CD14-positive monocyte (primary cell): ENCODE data around the gene FAM131B. TPM values are rescaled to one million over a fixed set of nuclear protein-coding genes. Genes with fewer than 3 reads are reported as not detected.

Experiments used
- DNase-seq, 3 donors: peaks; one replicate each; pipeline ENCODE4 v3.0.0-alpha.2; 2011 to 2022
- H2AFZ ChIP-seq: 2 replicates; pipeline ENCODE4 v1.6.0; 2012; ENCODE audit warnings: mild to moderate bottlenecking, low read depth, low read length, inconsistent platforms; ENCODE audit not compliant: insufficient read depth, poor library complexity, severe bottlenecking
- H3K27ac ChIP-seq, 2 donors: 1 replicate in 1 of 2; 2 replicates in 1 of 2; pipeline ENCODE4 v1.5.1; 2012 to 2013; ENCODE audit warnings: low read length in 2 of 2, control low read depth in 1 of 2, inconsistent platforms in 1 of 2, low read depth in 1 of 2, mild to moderate bottlenecking in 1 of 2
- H3K27me3 ChIP-seq, 2 donors: one replicate each; pipeline versions ENCODE4 v1.6.0 to v1.6.1; 2011 to 2013; ENCODE audit warnings: low read length in 2 of 2; ENCODE audit not compliant: control insufficient read depth in 2 of 2, insufficient read depth in 2 of 2
- H3K36me3 ChIP-seq, 2 donors: replicated peaks in 1 of 2; 1 replicate in 1 of 2; 2 replicates in 1 of 2; pipeline versions ENCODE4 v1.5.1 to v1.6.1; 2012 to 2013; ENCODE audit warnings: low read length in 2 of 2, control low read depth in 1 of 2, inconsistent platforms in 1 of 2, mild to moderate bottlenecking in 1 of 2; ENCODE audit not compliant: insufficient read depth in 2 of 2, control insufficient read depth in 1 of 2
- H3K4me1 ChIP-seq, 2 donors: 1 replicate in 1 of 2; 2 replicates in 1 of 2; pipeline versions ENCODE4 v1.5.1 to v1.6.1; 2012 to 2013; ENCODE audit warnings: low read length in 2 of 2, control low read depth in 1 of 2, inconsistent platforms in 1 of 2, mild to moderate bottlenecking in 1 of 2, moderate library complexity in 1 of 2; ENCODE audit not compliant: insufficient read depth in 2 of 2, control insufficient read depth in 1 of 2
- H3K4me2 ChIP-seq: replicated peaks from 2 replicates; pipeline ENCODE3; 2012; ENCODE audit warnings: low read length, moderate library complexity, mild to moderate bottlenecking; ENCODE audit not compliant: poor library complexity, severe bottlenecking; ENCODE audit errors: extremely low read depth
- H3K4me3 ChIP-seq, 3 experiments: fragments of 200-600 bp in 1 of 3; sonication (generic) in 1 of 3; replicated peaks in 1 of 3; 1 replicate in 2 of 3; 2 replicates in 1 of 3; pipeline ENCODE4 v1.5.1; 2011 to 2013; ENCODE audit warnings: low read length in 3 of 3, mild to moderate bottlenecking in 3 of 3, control low read depth in 2 of 3, low read depth in 2 of 3, inconsistent platforms in 1 of 3, moderate library complexity in 1 of 3
- H3K79me2 ChIP-seq: 2 replicates; pipeline ENCODE4 v1.6.0; 2012; ENCODE audit warnings: mild to moderate bottlenecking, control low read depth, inconsistent platforms, low read length, moderate library complexity; ENCODE audit not compliant: insufficient read depth
- H3K9ac ChIP-seq: 2 replicates; pipeline ENCODE4 v1.6.0; 2017; ENCODE audit warnings: low read length, mild to moderate bottlenecking; ENCODE audit not compliant: insufficient read depth, poor library complexity, severe bottlenecking
- H3K9me3 ChIP-seq, 2 donors: replicated peaks in 1 of 2; 1 replicate in 1 of 2; 2 replicates in 1 of 2; pipeline versions ENCODE4 v1.5.1 to v1.6.1; 2012 to 2013; ENCODE audit warnings: low read length in 2 of 2, control low read depth in 1 of 2; ENCODE audit not compliant: control insufficient read depth in 1 of 2, insufficient read depth in 1 of 2
- H4K20me1 ChIP-seq: 2 replicates; pipeline ENCODE4 v1.6.0; 2012; ENCODE audit warnings: mild to moderate bottlenecking, low read length, control low read depth, moderate library complexity; ENCODE audit not compliant: insufficient read depth
- H3K27ac Mint-ChIP-seq, 7 donors: one replicate each; pipeline ENCODE4 v1.8.0; 2020; ENCODE audit warnings: mild to moderate bottlenecking in 7 of 7, mixed read lengths in 7 of 7, moderate library complexity in 6 of 7, inconsistent platforms in 2 of 7
- H3K27me3 Mint-ChIP-seq, 3 donors: one replicate each; pipeline ENCODE4 v1.8.0; 2021 to 2022; ENCODE audit warnings: low read depth in 3 of 3, mild to moderate bottlenecking in 3 of 3, mixed read lengths in 3 of 3, moderate library complexity in 3 of 3, inconsistent platforms in 1 of 3
- H3K36me3 Mint-ChIP-seq, 2 donors: one replicate each; pipeline ENCODE4 v1.8.0; 2020; ENCODE audit warnings: mixed read lengths in 2 of 2, inconsistent platforms in 1 of 2, mild to moderate bottlenecking in 1 of 2
- H3K4me1 Mint-ChIP-seq: one replicate; pipeline ENCODE4 v1.8.0; 2020; ENCODE audit warnings: mild to moderate bottlenecking, mixed read lengths
- H3K4me3 Mint-ChIP-seq, 2 donors: one replicate each; pipeline ENCODE4 v1.8.0; 2020; ENCODE audit warnings: mild to moderate bottlenecking in 2 of 2, mixed read lengths in 2 of 2, moderate library complexity in 1 of 2
- H3K9me3 Mint-ChIP-seq, 7 donors: one replicate each; pipeline ENCODE4 v1.8.0; 2020 to 2022; ENCODE audit warnings: mixed read lengths in 7 of 7, mild to moderate bottlenecking in 6 of 7, moderate library complexity in 6 of 7, inconsistent platforms in 2 of 7
- CTCF ChIP-seq: fragments of 200-600 bp; IDR thresholded peaks from one replicate; pipeline ENCODE4 v1.8.0; 2022; ENCODE audit warnings: antibody characterized with exemption, mild to moderate bottlenecking
- WGBS: methylation state at CpG from one replicate; pipeline ENCODE4 v1.1.5; 2013; ENCODE audit warnings: missing lambda C conversion rate; ENCODE audit not compliant: insufficient coverage; 5-methylcytosine and 5-hydroxymethylcytosine counted together
- intact Hi-C, 2 donors: fragments of 100-400 bp; cut with micrococcal nuclease; formaldehyde crosslinking; loops; one replicate each; pipeline versions ENCODE4 v1.15.0 to v1.15.1; 2023
- polyA plus RNA-seq, 3 donors: library from polyadenylated mRNA; depleted of rRNA in 1 of 3; unstranded in 2 of 3; stranded (reverse) in 1 of 3; fragments of 300-500 nt in 2 of 3; fragments of >200 nt in 1 of 3; fragmentation: Illumina TruSeq in 2 of 3; gene quantifications; 1 replicate in 2 of 3; 2 replicates in 1 of 3; pipeline ENCODE4 v1.2.3, GENCODE V29; 2012 to 2021

The FAM131B gene
- polyA plus RNA-seq, 3 donors, result 0.69 to 0.72 TPM; not detected in 1

GRCh38 chr7:143361552-143362130 lies 872 bp downstream of the FAM131B start:
- H3K27ac Mint-ChIP-seq, result no peak overlapping the region
- Histone ChIP-seq H3K9me3 (no peaks in the 10 kb centered on the region), H3K4me1 (peaks cover 15 to 27% of the 10 kb centered on the region in 2 donors), H3K79me2 (no peaks in the 10 kb centered on the region), H3K27ac (no peak overlapping the region), H3K9ac (peak overlapping the region; percentile 32), H3K27me3 (peaks cover 32 to 49% of the 10 kb centered on the region in 2 donors), H4K20me1 (no peaks in the 10 kb centered on the region), H3K4me3 (peak overlapping the region; percentile 28 to 77 (median 46)), H2AFZ (peak overlapping the region; percentile 63), H3K36me3 (no peaks in the 10 kb centered on the region), H3K4me2 (peak overlapping the region; percentile 87)
- H3K36me3 Mint-ChIP-seq, result peaks cover 10 to 14% of the 10 kb centered on the region in 2 donors
- no peak for DNase-seq
- peaks cover 53 to 67% (median 62%) of the 10 kb centered on the region in 3 donors for H3K27me3 Mint-ChIP-seq
- no peak for TF ChIP-seq CTCF
- H3K9me3 Mint-ChIP-seq, result peaks cover 0 to 21% (median 6%) of the 10 kb centered on the region in 7 donors
- peaks cover 26% of the 10 kb centered on the region for H3K4me1 Mint-ChIP-seq
- intact Hi-C loops, result loop anchor here in 1 of 2 donors (10.0 kb wide), 1 partner anchor 53 kb away; no protein-coding TSS in a partner anchor
- 4% methylated on average over 23 of the region's 46 CpGs for WGBS
- peak overlapping the region; percentile 92 to 97 for H3K4me3 Mint-ChIP-seq

DNA sequence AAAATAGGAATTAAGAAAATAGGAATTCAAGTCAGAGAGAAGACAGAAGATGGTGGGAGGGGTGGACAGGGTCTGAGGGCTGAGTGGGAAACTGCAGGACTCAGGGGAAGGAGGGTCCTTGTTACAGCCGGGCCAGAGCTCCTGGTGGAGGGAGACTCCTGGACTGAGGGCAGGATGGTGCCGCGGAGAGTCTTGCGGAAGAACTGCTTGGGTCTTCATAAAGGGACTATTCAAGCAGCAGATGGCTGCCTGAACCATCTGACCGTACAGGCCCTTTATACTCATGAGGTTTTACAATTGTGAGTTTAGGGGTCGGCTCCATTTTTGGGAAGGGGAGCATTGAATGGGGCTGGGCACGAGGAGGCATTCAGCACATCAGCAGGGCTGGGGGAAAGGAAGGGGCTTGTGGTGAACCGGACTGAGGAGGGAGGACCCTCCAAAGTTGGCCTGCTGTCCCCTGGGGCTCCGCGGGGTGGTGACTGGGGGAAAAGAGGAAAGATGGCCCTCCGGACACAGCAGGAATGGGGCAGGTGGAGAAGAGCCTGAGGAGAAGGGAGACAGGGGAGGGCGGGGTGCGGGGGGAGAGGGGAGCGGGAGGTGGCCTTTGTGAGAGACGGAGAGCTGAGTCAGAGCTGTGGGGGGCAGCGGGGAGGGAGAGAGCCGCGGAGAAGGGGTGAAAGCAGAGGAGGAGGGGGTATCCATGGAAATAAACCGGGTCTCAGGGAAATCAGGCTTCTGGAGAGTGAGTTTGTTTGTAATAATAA lies 1.5 kb downstream of the FAM131B start:
- H3K9ac ChIP-seq, result no peak overlapping the region
- 68% methylated on average over 18 of the region's 19 CpGs for WGBS
- intact Hi-C loops, result loop anchor here in 1 of 2 donors (10.0 kb wide), 1 partner anchor 54 kb away; no protein-coding TSS in a partner anchor
- no peaks in the 10 kb centered on the region for H3K36me3 ChIP-seq
- H3K27me3 Mint-ChIP-seq, result peaks cover 53 to 67% (median 58%) of the 10 kb centered on the region in 3 donors
- H3K27ac ChIP-seq, result no peak overlapping the region
- peak overlapping the region; percentile 87 for H3K4me2 ChIP-seq
- H4K20me1 ChIP-seq, result no peaks in the 10 kb centered on the region
- peaks cover 15 to 27% of the 10 kb centered on the region in 2 donors for H3K4me1 ChIP-seq
- no peaks in the 10 kb centered on the region for H3K79me2 ChIP-seq
- H3K9me3 ChIP-seq, result no peaks in the 10 kb centered on the region
- H3K9me3 Mint-ChIP-seq, result peaks cover 0 to 21% (median 6%) of the 10 kb centered on the region in 7 donors
- H3K4me1 Mint-ChIP-seq, result peaks cover 26% of the 10 kb centered on the region
- H2AFZ ChIP-seq, result no peak overlapping the region
- TF ChIP-seq CTCF, result no peak
- H3K4me3 Mint-ChIP-seq, result peak overlapping the region; percentile 60 to 82
- peak overlapping the region in 1 of 7 donors; percentile 0 for H3K27ac Mint-ChIP-seq
- H3K27me3 ChIP-seq, result peaks cover 32 to 49% of the 10 kb centered on the region in 2 donors
- peaks cover 10 to 14% of the 10 kb centered on the region in 2 donors for H3K36me3 Mint-ChIP-seq
- DNase-seq, result no peak
- H3K4me3 ChIP-seq, result peak overlapping the region in 1 of 3 experiments; percentile 77
